Thyroid gland (tissue), 4 donors: ENCODE data around the gene P4HA1. TPM values are rescaled to one million over a fixed set of nuclear protein-coding genes. Genes with fewer than 3 reads are reported as not detected.

Source experiments
- DNase-seq, 2 donors: peaks; one replicate each; pipeline ENCODE4 v3.0.0-alpha.2; 2019
- H3K27ac ChIP-seq, 3 donors: fragments of 200-600 bp; sonication (generic); 1 replicate in 2 of 3; 2 replicates in 1 of 3; pipeline ENCODE4 v1.5.1; 2016 to 2019; ENCODE audit warnings: mild to moderate bottlenecking in 1 of 3, moderate library complexity in 1 of 3
- H3K27me3 ChIP-seq: fragments of 200-600 bp; sonication (generic); one replicate; pipeline ENCODE4 v1.5.1; 2019
- H3K36me3 ChIP-seq, 2 donors: fragments of 200-600 bp; sonication (generic); one replicate each; pipeline ENCODE4 v1.5.1; 2016 to 2019
- H3K4me1 ChIP-seq, 2 donors: fragments of 200-600 bp; sonication (generic); one replicate each; pipeline ENCODE4 v1.5.1; 2017 to 2019
- H3K4me3 ChIP-seq, 3 donors: fragments of 200-600 bp; sonication (generic); replicated peaks in 1 of 3; 1 replicate in 2 of 3; 2 replicates in 1 of 3; pipeline ENCODE4 v1.5.1; 2016; ENCODE audit warnings: mild to moderate bottlenecking in 1 of 3
- H3K9me3 ChIP-seq: fragments of 200-600 bp; sonication (generic); one replicate; pipeline ENCODE4 v1.5.1; 2017
- POLR2A ChIP-seq, 2 donors: fragments of 450-650 bp; IDR thresholded peaks; one replicate each; pipeline ENCODE4 v1.6.1; 2017; ENCODE audit warnings: antibody characterized with exemption in 2 of 2, mild to moderate bottlenecking in 2 of 2, moderate library complexity in 1 of 2
- WGBS, 2 donors: methylation state at CpG; one replicate each; pipeline ENCODE4 v1.1.5; 2017; 5-methylcytosine and 5-hydroxymethylcytosine counted together
- intact Hi-C: fragments of 100-400 bp; cut with DNase I; formaldehyde crosslinking; loops from one replicate; pipeline ENCODE4 v1.15.1; 2023
- total RNA-seq, 4 donors: library from RNA; depleted of rRNA; stranded (reverse); fragments of >200 nt; gene quantifications; one replicate each; pipeline ENCODE4 v1.2.3, GENCODE V29; 2016
- TF ChIP-seq, protein P1 (sequence below), 6 experiments: fragments of 200-600 bp in 3 of 6; fragments of 450-650 bp in 3 of 6; sonication (generic) in 3 of 6; IDR thresholded peaks; one replicate each; pipeline ENCODE4 v1.5.1; 2016 to 2019; ENCODE audit warnings: antibody characterized with exemption in 6 of 6, mild to moderate bottlenecking in 2 of 6, inconsistent platforms in 1 of 6, moderate library complexity in 1 of 6

Gene P4HA1
- total RNA-seq, 4 donors from 2014 or later = 21.8 to 29.1 (median 24.6) TPM

- 100% methylated on average over 1 of the region's 1 CpG; no CpG with 5 or more reads in 1 of the 2 donors for WGBS, 2 donors
- no peaks in the 10 kb centered on the region for H3K9me3 ChIP-seq
- no peak overlapping the region for H3K4me3 ChIP-seq
- H3K27ac ChIP-seq = no peak overlapping the region
- intact Hi-C loops = no loop called here
- H3K27me3 ChIP-seq = no peaks in the 10 kb centered on the region
- TF ChIP-seq POLR2A (IDR thresholded peaks at IDR 0.05) = no peak
- TF ChIP-seq, protein P1, sequence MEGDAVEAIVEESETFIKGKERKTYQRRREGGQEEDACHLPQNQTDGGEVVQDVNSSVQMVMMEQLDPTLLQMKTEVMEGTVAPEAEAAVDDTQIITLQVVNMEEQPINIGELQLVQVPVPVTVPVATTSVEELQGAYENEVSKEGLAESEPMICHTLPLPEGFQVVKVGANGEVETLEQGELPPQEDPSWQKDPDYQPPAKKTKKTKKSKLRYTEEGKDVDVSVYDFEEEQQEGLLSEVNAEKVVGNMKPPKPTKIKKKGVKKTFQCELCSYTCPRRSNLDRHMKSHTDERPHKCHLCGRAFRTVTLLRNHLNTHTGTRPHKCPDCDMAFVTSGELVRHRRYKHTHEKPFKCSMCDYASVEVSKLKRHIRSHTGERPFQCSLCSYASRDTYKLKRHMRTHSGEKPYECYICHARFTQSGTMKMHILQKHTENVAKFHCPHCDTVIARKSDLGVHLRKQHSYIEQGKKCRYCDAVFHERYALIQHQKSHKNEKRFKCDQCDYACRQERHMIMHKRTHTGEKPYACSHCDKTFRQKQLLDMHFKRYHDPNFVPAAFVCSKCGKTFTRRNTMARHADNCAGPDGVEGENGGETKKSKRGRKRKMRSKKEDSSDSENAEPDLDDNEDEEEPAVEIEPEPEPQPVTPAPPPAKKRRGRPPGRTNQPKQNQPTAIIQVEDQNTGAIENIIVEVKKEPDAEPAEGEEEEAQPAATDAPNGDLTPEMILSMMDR (IDR thresholded peaks at IDR 0.05) = no peak
- H3K4me1 ChIP-seq = peaks cover 0 to 5% of the 10 kb centered on the region in 2 donors
- DNase-seq = no peak
- H3K36me3 ChIP-seq = peaks cover 0 to 12% of the 10 kb centered on the region in 2 donors
Observed at GRCh38 chr10:73018632-73019031, 78.0 kb downstream of the P4HA1 start.

- intact Hi-C loops = no loop called here
- Histone ChIP-seq H3K4me3 (no peak overlapping the region), H3K27ac (no peak overlapping the region), H3K27me3 (no peaks in the 10 kb centered on the region), H3K36me3 (peaks cover 0 to 15% of the 10 kb centered on the region in 2 donors), H3K9me3 (no peaks in the 10 kb centered on the region), H3K4me1 (peaks cover 0 to 5% of the 10 kb centered on the region in 2 donors)
- TF ChIP-seq, protein P1 (IDR thresholded peaks at IDR 0.05) = no peak
- TF ChIP-seq POLR2A (IDR thresholded peaks at IDR 0.05) = no peak
- peak in 1 of 2 donors; percentile 2 for DNase-seq
- WGBS, 2 donors = 95 to 100% methylated on average over 1 to 2 of the region's 2 CpGs
Observed at GRCh38 chr10:73017955-73018480, 78.6 kb downstream of the P4HA1 start.

GRCh38 chr10:73015779-73016178 lies 80.9 kb downstream of the P4HA1 start:
- intact Hi-C loops = no loop called here
- DNase-seq = no peak
- H3K27me3 ChIP-seq = no peaks in the 10 kb centered on the region
- no peak overlapping the region for H3K27ac ChIP-seq
- no peak for TF ChIP-seq POLR2A (IDR thresholded peaks at IDR 0.05)
- TF ChIP-seq, protein P1 (IDR thresholded peaks at IDR 0.05) = no peak
- H3K4me3 ChIP-seq = no peak overlapping the region
- WGBS, 2 donors = 98 to 100% methylated on average over 2 of the region's 2 CpGs
- peaks cover 0 to 23% of the 10 kb centered on the region in 2 donors for H3K36me3 ChIP-seq
- peaks cover 0 to 5% of the 10 kb centered on the region in 2 donors for H3K4me1 ChIP-seq
- H3K9me3 ChIP-seq = no peaks in the 10 kb centered on the region

DNA sequence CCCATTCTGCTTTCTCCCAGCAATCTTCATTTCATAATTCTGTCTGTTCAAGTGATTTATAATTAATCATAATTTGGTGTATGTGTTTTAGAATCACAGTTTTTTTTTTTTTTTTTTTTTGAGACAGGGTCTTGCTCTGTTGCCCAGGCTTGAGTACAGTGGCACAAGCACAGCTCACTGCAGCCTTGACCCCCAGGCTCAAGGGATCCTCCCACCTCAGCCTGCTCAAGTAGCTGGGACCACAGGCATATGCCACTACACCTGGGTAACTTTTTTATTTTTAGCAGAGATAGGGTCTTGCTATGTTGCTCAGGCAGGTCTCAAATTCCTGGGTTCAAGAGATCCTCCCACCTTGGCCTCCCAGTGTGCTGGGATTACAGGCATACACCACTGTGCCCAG lies 92.8 kb downstream of the P4HA1 start:
- H3K9me3 ChIP-seq = no peaks in the 10 kb centered on the region
- no peak for DNase-seq
- H3K27me3 ChIP-seq = no peaks in the 10 kb centered on the region
- H3K27ac ChIP-seq = no peak overlapping the region
- H3K4me1 ChIP-seq = no peaks in the 10 kb centered on the region
- H3K36me3 ChIP-seq = peaks cover 0 to 7% of the 10 kb centered on the region in 2 donors
- intact Hi-C loops = no loop called here
- no peak for TF ChIP-seq POLR2A (IDR thresholded peaks at IDR 0.05)
- TF ChIP-seq, protein P1 (IDR thresholded peaks at IDR 0.05) = no peak
- H3K4me3 ChIP-seq = no peak overlapping the region

- TF ChIP-seq POLR2A (IDR thresholded peaks at IDR 0.05) = no peak
- TF ChIP-seq, protein P1 (IDR thresholded peaks at IDR 0.05) = no peak
- Histone ChIP-seq H3K27ac (no peak overlapping the region), H3K4me1 (no peaks in the 10 kb centered on the region), H3K36me3 (peaks cover 0 to 3% of the 10 kb centered on the region in 2 donors), H3K27me3 (no peaks in the 10 kb centered on the region), H3K4me3 (no peak overlapping the region), H3K9me3 (no peaks in the 10 kb centered on the region)
- 97 to 99% methylated on average over 3 of the region's 3 CpGs for WGBS, 2 donors
- intact Hi-C loops = no loop called here
- DNase-seq = no peak
Observed at GRCh38 chr10:73000973-73001372, 95.7 kb downstream of the P4HA1 start.
